Measurements from ENCODE around the gene CEP89.

Gene CEP89

DNA sequence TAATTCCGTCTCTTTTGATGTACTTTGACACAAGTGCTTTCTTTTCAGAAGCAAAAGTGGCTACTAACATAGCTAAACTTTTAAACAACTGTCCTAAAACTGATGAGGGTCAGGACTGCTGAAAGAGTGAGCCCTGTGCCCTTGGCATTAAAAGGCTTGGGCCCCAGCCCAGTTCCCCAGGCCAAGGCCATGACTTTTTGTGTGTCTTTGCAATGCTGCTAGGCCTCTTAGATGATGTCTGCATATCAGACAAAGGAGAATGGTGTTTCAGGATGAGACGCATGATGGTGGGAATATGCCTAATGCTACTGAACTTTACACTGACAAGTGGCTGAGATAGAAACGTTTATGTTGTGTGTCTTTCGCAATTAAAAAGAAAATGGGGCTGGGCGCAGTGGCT lies 140.1 kb downstream of the CEP89 start:
- no peak for DNase-seq

DNA sequence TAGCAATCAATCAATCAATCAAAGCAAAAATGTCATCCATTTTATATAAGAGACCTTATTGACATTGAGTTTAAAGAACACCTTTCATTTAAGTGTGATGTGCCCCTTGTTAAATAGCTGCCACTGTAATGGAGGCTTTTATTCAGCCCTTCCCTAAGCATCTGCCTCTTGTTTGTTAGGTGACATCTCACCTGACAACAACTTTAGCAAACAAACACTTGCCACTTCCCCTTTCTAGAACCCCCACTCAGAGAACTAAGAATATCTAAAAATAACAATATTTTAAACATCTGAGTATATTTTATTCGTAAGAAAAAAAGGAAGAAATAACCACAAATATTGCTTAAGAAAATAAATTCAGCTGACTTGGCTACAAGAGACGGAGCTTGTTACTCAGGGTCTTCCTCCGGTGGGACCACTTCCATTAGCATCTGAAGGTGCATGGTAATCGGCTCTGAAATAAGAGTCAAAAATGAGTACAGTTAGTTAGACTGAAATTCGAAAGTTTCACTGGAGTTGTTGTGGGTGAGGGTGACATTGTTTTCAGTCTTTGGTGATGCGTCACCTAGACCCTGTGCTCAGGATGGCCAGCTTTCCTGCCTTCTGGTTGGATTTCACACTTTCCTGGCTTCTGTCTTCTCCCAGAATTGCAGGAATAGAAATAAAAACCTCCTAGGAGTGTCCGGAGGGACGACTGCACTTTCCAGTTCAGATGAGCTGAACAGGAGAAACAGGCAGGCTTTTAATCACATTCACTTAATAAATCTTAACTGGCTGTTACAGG lies 141.3 kb downstream of the CEP89 start:
- no peak for DNase-seq

GRCh38 chr19:32829345-32829896 lies 142.3 kb downstream of the CEP89 start:
- no peak for DNase-seq

GRCh38 chr19:32828643-32829344 lies 143.0 kb downstream of the CEP89 start:
- peak; percentile 84 for DNase-seq

DNA sequence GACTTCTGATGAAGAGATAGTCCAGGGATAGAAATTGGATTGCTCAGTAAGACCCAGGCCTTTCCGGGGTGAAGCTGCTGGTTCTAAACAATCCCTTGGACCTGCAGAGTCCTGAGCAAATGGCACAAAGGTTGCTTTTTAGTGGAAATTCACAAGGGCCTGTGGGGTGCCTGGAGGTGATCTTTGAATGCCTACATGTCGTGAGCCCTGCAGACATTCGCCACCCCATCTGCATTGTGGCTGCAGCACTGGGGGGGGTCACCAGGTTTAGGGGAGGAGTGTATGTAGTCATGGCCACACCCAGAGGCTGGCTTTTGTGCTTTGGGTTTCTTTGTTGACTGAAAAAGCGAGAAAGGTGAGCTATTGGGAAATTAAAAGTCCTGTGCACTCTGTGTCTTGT lies 143.6 kb downstream of the CEP89 start:
- no peak for DNase-seq
